Right ventricle myocardium superior (tissue), 1 donor: ENCODE results near the gene NID2. TPM values are rescaled to one million over a fixed set of nuclear protein-coding genes. Genes with fewer than 3 reads are reported as not detected.

Source experiments
- ATAC-seq: fragments of 200-7000 bp; cut with Tn5 transposase; one replicate; pipeline ENCODE4 v1.9.1; 2020; ENCODE audit warnings: mild to moderate bottlenecking; ENCODE audit not compliant: poor library complexity
- DNase-seq: peaks from one replicate; pipeline ENCODE4 v3.0.0-alpha.2; 2020
- intact Hi-C: fragments of 100-400 bp; cut with DNase I; formaldehyde crosslinking; loops from one replicate; pipeline ENCODE4 v1.11.2; 2022
- total RNA-seq: library from RNA; stranded (reverse); fragmentation: NEBNext Ultra II Directional; extraction: Animal tissue kit (Norgen Biotek cat#: 25700); gene quantifications from one replicate; pipeline ENCODE4 v1.2.1, GENCODE V29; 2021
- donor health status: DM: no; HTN: yes; CAD: no; lungs with severe emphysema.

The NID2 gene
- total RNA-seq, 1 donor from 2014 or later, result 39.5 TPM

GRCh38 chr14:51989293-51990234 lies 79.3 kb downstream of the NID2 start, which contains the start of gene RTRAF:
Gene RTRAF, plus strand, starts transcription at chr14:51989546. Its CDS starts 94 bp downstream, at chr14:51989640.
- DNase-seq (peak; percentile 97), ATAC-seq (peak; percentile 100)
- intact Hi-C loops, result no loop called here

GRCh38 chr14:51988221-51988620 lies 80.6 kb downstream of the NID2 start:
- intact Hi-C loops, result no loop called here
- ATAC-seq, result no peak

GRCh38 chr14:51981218-51981854 lies 87.5 kb downstream of the NID2 start:
- ATAC-seq (no peak), DNase-seq (no peak)
- intact Hi-C loops, result no loop called here

More at GRCh38 chr14:51988221-51988620, 80.6 kb downstream of the NID2 start:
- no peak for DNase-seq

- ATAC-seq (peak; percentile 92), DNase-seq (peak; percentile 86)
- intact Hi-C loops, result no loop called here
These were observed 89.7 kb downstream of the NID2 start for GRCh38 chr14:51979088-51979709.

- ATAC-seq (peak; percentile 49), DNase-seq (no peak)
- intact Hi-C loops, result no loop called here
These were observed 90.2 kb downstream of the NID2 start for GRCh38 chr14:51978681-51979085.

GRCh38 chr14:51977075-51977474 lies 91.8 kb downstream of the NID2 start:
- ATAC-seq (no peak), DNase-seq (no peak)
- intact Hi-C loops, result no loop called here

- intact Hi-C loops, result no loop called here
- no peak for ATAC-seq
These were observed 96.3 kb downstream of the NID2 start for GRCh38 chr14:51972566-51972965.

GRCh38 chr14:51969852-51970540 lies 98.9 kb downstream of the NID2 start:
- ATAC-seq (no peak), DNase-seq (no peak)
- intact Hi-C loops, result no loop called here

More at GRCh38 chr14:51972566-51972965, 96.3 kb downstream of the NID2 start:
- no peak for DNase-seq

GRCh38 chr14:51967521-51967920 lies 101.3 kb downstream of the NID2 start:
- DNase-seq, result no peak
- intact Hi-C loops, result no loop called here
- ATAC-seq, result no peak

GRCh38 chr14:51963286-51963685 lies 105.6 kb downstream of the NID2 start:
- no peak for DNase-seq
- intact Hi-C loops, result no loop called here
- ATAC-seq, result no peak

- intact Hi-C loops, result no loop called here
- no peak for DNase-seq
These were observed 106.1 kb downstream of the NID2 start for GRCh38 chr14:51962711-51963110.

GRCh38 chr14:51960866-51961265 lies 108.0 kb downstream of the NID2 start:
- DNase-seq, result no peak
- intact Hi-C loops, result no loop called here
- ATAC-seq, result no peak

More at GRCh38 chr14:51962711-51963110, 106.1 kb downstream of the NID2 start:
- no peak for ATAC-seq

- ATAC-seq (no peak), DNase-seq (no peak)
- intact Hi-C loops, result no loop called here
These were observed 108.9 kb downstream of the NID2 start for GRCh38 chr14:51959928-51960327.

GRCh38 chr14:51957950-51958349 lies 110.9 kb downstream of the NID2 start:
- DNase-seq, result no peak
- ATAC-seq, result no peak
- intact Hi-C loops, result no loop called here

Other genes starting within 250 kb of the NID2 start
- 10.3 TPM for gene GNG2, start 208.4 kb downstream of the NID2 start, total RNA-seq
- gene RTRAF, start 79.5 kb downstream of the NID2 start, total RNA-seq, result 218 TPM
- 0.89 TPM for gene PTGDR, start 198.6 kb upstream of the NID2 start, total RNA-seq
- gene PTGER2, start 245.3 kb upstream of the NID2 start, total RNA-seq, result 0.65 TPM